B cell (primary cell): ENCODE data around the gene GCSH. TPM values are rescaled to one million over a fixed set of nuclear protein-coding genes. Genes with fewer than 3 reads are reported as not detected.

Experiments
- ATAC-seq: fragments of 200-7000 bp; cut with Tn5 transposase; one replicate; pipeline ENCODE4 v1.10.0; 2021; ENCODE audit warnings: low read depth, mild to moderate bottlenecking, moderate number of reproducible peaks, moderate library complexity
- CTCF ChIA-PET: fragments of 350-600 bp; sonication (Branson Sonifier 250); formaldehyde crosslinking; loops from one replicate; lab custom pipeline; 2021; ENCODE audit warnings: antibody characterized with exemption, inconsistent platforms; lab: Charles Lee
- POLR2A ChIA-PET: fragments of 350-600 bp; sonication (Branson Sonifier 250); formaldehyde crosslinking; loops from one replicate; lab custom pipeline; 2021; ENCODE audit warnings: antibody characterized with exemption; lab: Charles Lee
- DNase-seq: peaks from one replicate; pipeline ENCODE4 v3.0.0; 2013
- H2AFZ ChIP-seq: 2 replicates; pipeline ENCODE4 v1.6.1; 2012; ENCODE audit warnings: mild to moderate bottlenecking, low read depth, low read length; ENCODE audit not compliant: insufficient read depth, poor library complexity, severe bottlenecking
- H3K27ac ChIP-seq, 2 donors: 1 replicate in 1 of 2; 2 replicates in 1 of 2; pipeline ENCODE4 v1.5.1; 2012 to 2013; ENCODE audit warnings: low read length in 2 of 2, mild to moderate bottlenecking in 2 of 2, moderate library complexity in 1 of 2
- H3K27me3 ChIP-seq, 4 experiments: fragments of 200-600 bp in 1 of 4; sonication (generic) in 1 of 4; replicated peaks in 1 of 4; 1 replicate in 2 of 4; 2 replicates in 2 of 4; pipeline versions ENCODE4 v1.6.1 to v1.7.0; 2013 to 2016; ENCODE audit warnings: low read length in 3 of 4, mild to moderate bottlenecking in 2 of 4, mixed read lengths in 1 of 4, moderate library complexity in 1 of 4; ENCODE audit not compliant: insufficient read depth in 4 of 4, control insufficient read depth in 3 of 4; ENCODE audit errors: control extremely low read depth in 1 of 4
- H3K36me3 ChIP-seq, 2 experiments: replicated peaks in 1 of 2; 1 replicate in 1 of 2; 2 replicates in 1 of 2; pipeline versions ENCODE4 v1.6.1 to v1.7.1; 2013; ENCODE audit warnings: low read length in 1 of 2; ENCODE audit not compliant: insufficient read depth in 2 of 2, control insufficient read depth in 1 of 2; ENCODE audit errors: control extremely low read depth in 1 of 2, extremely low read depth in 1 of 2
- H3K4me1 ChIP-seq, 2 donors: fragments of 200-600 bp in 1 of 2; sonication (generic) in 1 of 2; 1 replicate in 1 of 2; 2 replicates in 1 of 2; pipeline versions ENCODE4 v1.5.1 to v1.6.1; 2013 to 2017; ENCODE audit warnings: low read length in 2 of 2; ENCODE audit not compliant: control insufficient read depth in 2 of 2, insufficient read depth in 2 of 2
- H3K4me2 ChIP-seq: replicated peaks from 2 replicates; pipeline ENCODE3; 2012; ENCODE audit warnings: mild to moderate bottlenecking, low read depth, low read length; ENCODE audit not compliant: poor library complexity, severe bottlenecking
- H3K4me3 ChIP-seq, 5 experiments: fragments of 200-600 bp in 1 of 5; sonication (generic) in 1 of 5; 1 replicate in 3 of 5; 2 replicates in 2 of 5; pipeline versions ENCODE4 v1.5.1 to v1.7.0; 2011 to 2016; ENCODE audit warnings: low read length in 4 of 5, mild to moderate bottlenecking in 4 of 5, low read depth in 2 of 5, control low read depth in 1 of 5, moderate library complexity in 1 of 5; ENCODE audit not compliant: insufficient read depth in 1 of 5; ENCODE audit errors: control extremely low read depth in 1 of 5, extremely low read depth in 1 of 5
- H3K79me2 ChIP-seq: fragments of 200-600 bp; sonication (generic); one replicate; pipeline ENCODE4 v1.6.0; 2016; ENCODE audit warnings: low read length; ENCODE audit not compliant: control insufficient read depth, insufficient read depth
- H3K9ac ChIP-seq: fragments of 200-600 bp; sonication (generic); 2 replicates; pipeline ENCODE4 v1.6.1; 2017; ENCODE audit warnings: mild to moderate bottlenecking, low read length, moderate library complexity
- H3K9me3 ChIP-seq, 3 donors: one replicate each; pipeline versions ENCODE4 v1.6.1 to v1.7.1; 2013; ENCODE audit warnings: low read length in 2 of 3; ENCODE audit not compliant: control insufficient read depth in 2 of 3, insufficient read depth in 1 of 3; ENCODE audit errors: control extremely low read depth in 1 of 3
- H4K20me1 ChIP-seq: 2 replicates; pipeline ENCODE4 v1.6.0; 2012; ENCODE audit warnings: mild to moderate bottlenecking, low read length; ENCODE audit not compliant: insufficient read depth, control insufficient read depth, poor library complexity, severe bottlenecking
- H3K27ac Mint-ChIP-seq: one replicate; pipeline ENCODE4 v1.8.0; 2021; ENCODE audit warnings: mixed read lengths
- H3K27me3 Mint-ChIP-seq: one replicate; pipeline ENCODE4 v1.8.0; 2021; ENCODE audit warnings: mixed read lengths
- H3K4me1 Mint-ChIP-seq: one replicate; pipeline ENCODE4 v1.8.0; 2021; ENCODE audit warnings: mixed read lengths
- H3K4me3 Mint-ChIP-seq: one replicate; pipeline ENCODE4 v1.8.0; 2021; ENCODE audit warnings: mixed read lengths
- H3K9me3 Mint-ChIP-seq: one replicate; pipeline ENCODE4 v1.8.0; 2022; ENCODE audit warnings: mixed read lengths; ENCODE audit not compliant: insufficient read depth
- EZH2 ChIP-seq: IDR thresholded peaks from 2 replicates; pipeline ENCODE4 v1.6.1; 2012; ENCODE audit warnings: borderline replicate concordance, low read depth, mild to moderate bottlenecking, moderate library complexity, low read length; ENCODE audit not compliant: insufficient read depth, poor library complexity, severe bottlenecking
- WGBS: methylation state at CpG from one replicate; pipeline ENCODE4 v1.1.5; 2013; ENCODE audit warnings: missing lambda C conversion rate; ENCODE audit not compliant: insufficient coverage; 5-methylcytosine and 5-hydroxymethylcytosine counted together
- intact Hi-C: fragments of 100-400 bp; cut with micrococcal nuclease; formaldehyde crosslinking; loops from one replicate; pipeline ENCODE4 v1.10.0; 2022
- polyA plus RNA-seq: library from polyadenylated mRNA; depleted of rRNA; stranded (reverse); fragments of >200 nt; gene quantifications from 2 replicates; pipeline ENCODE4 v1.2.3, GENCODE V29; 2012
- total RNA-seq, 2 donors: library from RNA; stranded (reverse); fragments of 120-200 nt in 1 of 2; gene quantifications; 1 replicate in 1 of 2; 2 replicates in 1 of 2; pipeline versions ENCODE4 v1.2.3 to v1.2.4, GENCODE V29; 2013 to 2022
- TF ChIP-seq, protein P1 (sequence below): fragments of 200-600 bp; IDR thresholded peaks from one replicate; pipeline ENCODE4 v1.8.0; 2022; ENCODE audit warnings: antibody characterized with exemption, mild to moderate bottlenecking

The GCSH gene
- total and polyA plus RNA-seq, 2 donors (not counting 1 experiment from before 2014, with no cell fraction given), result 1.9 to 4.5 TPM

DNA sequence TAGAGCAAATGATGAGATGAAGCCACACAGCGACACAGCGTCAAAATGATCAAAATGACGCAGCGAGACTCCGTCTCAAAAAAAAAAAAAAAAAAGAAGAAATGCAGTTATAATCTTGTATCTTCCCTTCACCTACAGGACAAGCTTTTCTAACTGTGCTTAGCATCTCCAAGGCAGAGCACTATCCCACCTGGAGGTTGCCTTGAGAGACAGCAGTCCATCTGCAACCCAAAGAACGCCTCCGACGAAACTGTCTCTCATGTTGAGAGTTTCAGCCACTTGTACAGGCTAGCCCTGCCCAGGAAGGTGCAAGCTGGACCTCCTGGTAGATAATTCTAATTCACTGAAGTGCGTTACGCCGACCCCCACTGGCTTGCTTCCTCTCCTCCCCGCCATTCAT is 46.7 kb upstream of the GCSH start:
- H3K27me3 Mint-ChIP-seq, result peaks cover 21% of the 10 kb centered on the region
- Histone ChIP-seq H3K79me2 (no peaks in the 10 kb centered on the region), H3K36me3 (no peaks in the 10 kb centered on the region), H3K9me3 (no peaks in the 10 kb centered on the region), H3K27me3 (peaks cover 0 to 3% (median 0%) of the 10 kb centered on the region in 4 experiments), H4K20me1 (no peaks in the 10 kb centered on the region), H3K4me2 (no peak overlapping the region), H3K27ac (no peak overlapping the region), H3K9ac (no peak overlapping the region), H3K4me1 (no peaks in the 10 kb centered on the region), H2AFZ (no peak overlapping the region), H3K4me3 (no peak overlapping the region)
- H3K4me1 Mint-ChIP-seq, result no peaks in the 10 kb centered on the region
- H3K9me3 Mint-ChIP-seq, result no peaks in the 10 kb centered on the region
- ATAC-seq (no peak), DNase-seq (no peak)
- 75% methylated on average over 4 of the region's 12 CpGs for WGBS
- H3K27ac Mint-ChIP-seq, result no peak overlapping the region
- TF ChIP-seq EZH2, result no peak
- TF ChIP-seq, protein P1, sequence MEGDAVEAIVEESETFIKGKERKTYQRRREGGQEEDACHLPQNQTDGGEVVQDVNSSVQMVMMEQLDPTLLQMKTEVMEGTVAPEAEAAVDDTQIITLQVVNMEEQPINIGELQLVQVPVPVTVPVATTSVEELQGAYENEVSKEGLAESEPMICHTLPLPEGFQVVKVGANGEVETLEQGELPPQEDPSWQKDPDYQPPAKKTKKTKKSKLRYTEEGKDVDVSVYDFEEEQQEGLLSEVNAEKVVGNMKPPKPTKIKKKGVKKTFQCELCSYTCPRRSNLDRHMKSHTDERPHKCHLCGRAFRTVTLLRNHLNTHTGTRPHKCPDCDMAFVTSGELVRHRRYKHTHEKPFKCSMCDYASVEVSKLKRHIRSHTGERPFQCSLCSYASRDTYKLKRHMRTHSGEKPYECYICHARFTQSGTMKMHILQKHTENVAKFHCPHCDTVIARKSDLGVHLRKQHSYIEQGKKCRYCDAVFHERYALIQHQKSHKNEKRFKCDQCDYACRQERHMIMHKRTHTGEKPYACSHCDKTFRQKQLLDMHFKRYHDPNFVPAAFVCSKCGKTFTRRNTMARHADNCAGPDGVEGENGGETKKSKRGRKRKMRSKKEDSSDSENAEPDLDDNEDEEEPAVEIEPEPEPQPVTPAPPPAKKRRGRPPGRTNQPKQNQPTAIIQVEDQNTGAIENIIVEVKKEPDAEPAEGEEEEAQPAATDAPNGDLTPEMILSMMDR, result no peak
- CTCF ChIA-PET, result interaction anchor here (0.7 kb wide), 1 partner anchor 346 kb away, joined by 3 read pairs; no protein-coding TSS in a partner anchor
- intact Hi-C loops, result no loop called here
- no peak overlapping the region for H3K4me3 Mint-ChIP-seq
- POLR2A ChIA-PET, result no interaction called here

DNA sequence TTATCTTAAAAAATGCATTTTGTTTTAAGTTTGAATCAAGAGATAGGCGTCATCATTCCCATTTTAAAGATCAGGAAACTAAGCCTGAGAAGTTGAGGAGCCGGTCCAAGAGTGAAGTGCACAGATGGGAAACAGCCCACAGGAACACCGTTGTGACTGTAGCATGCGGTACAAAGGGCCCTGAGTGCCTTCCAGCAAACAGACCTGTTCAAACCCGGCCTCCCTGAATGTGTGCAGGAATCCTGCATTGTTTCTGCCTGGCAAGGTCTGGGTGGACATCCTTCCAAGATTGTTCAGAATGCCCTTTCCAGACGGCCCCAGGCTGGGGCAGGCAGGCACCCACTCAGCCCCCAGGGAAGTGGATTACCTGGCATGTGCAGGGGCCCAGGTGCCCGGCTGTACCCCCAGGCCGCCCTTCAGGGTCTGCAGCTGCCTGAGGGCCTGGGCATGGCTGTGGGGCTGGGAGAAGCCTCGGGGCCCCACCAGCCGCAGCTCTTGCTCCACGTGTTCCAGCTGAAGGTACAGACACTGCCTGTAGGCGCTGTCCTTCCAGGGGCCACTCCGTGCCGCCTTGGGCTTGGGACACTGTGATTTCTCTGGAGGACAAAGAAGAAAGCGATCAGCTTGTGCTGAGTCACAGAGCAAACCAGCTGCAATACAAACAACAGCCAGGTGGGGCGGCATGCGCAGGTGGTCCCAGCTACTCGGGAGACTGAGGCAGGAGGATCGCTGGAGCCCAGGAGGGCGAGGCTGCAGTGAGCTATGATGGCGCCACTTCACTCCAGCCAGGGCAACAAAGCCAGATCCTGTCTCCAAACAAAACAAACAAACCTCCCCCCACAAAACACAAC is 45.0 kb upstream of the GCSH start:
- no peak overlapping the region for H3K27ac Mint-ChIP-seq
- WGBS, result 88% methylated on average over 21 of the region's 21 CpGs
- no peaks in the 10 kb centered on the region for H3K4me1 ChIP-seq
- no peak overlapping the region for H2AFZ ChIP-seq
- H4K20me1 ChIP-seq, result no peaks in the 10 kb centered on the region
- H3K9me3 Mint-ChIP-seq, result no peaks in the 10 kb centered on the region
- H3K4me1 Mint-ChIP-seq, result no peaks in the 10 kb centered on the region
- intact Hi-C loops, result no loop called here
- H3K4me3 Mint-ChIP-seq, result no peak overlapping the region
- H3K27me3 Mint-ChIP-seq, result peaks cover 13% of the 10 kb centered on the region
- H3K9me3 ChIP-seq, result no peaks in the 10 kb centered on the region
- no peak overlapping the region for H3K9ac ChIP-seq
- ATAC-seq, result no peak
- CTCF ChIA-PET, result no interaction called here
- H3K4me3 ChIP-seq, result no peak overlapping the region
- TF ChIP-seq, protein P1, result no peak
- no peak for TF ChIP-seq EZH2
- no peak overlapping the region for H3K4me2 ChIP-seq
- H3K27me3 ChIP-seq, result peaks cover 0 to 3% (median 0%) of the 10 kb centered on the region in 4 experiments
- no peak for DNase-seq
- no peaks in the 10 kb centered on the region for H3K36me3 ChIP-seq
- H3K27ac ChIP-seq, result no peak overlapping the region
- POLR2A ChIA-PET, result no interaction called here
- H3K79me2 ChIP-seq, result no peaks in the 10 kb centered on the region
